Ishikawa (cell line): ENCODE results near the gene CYP26A1.

Experiments used
- CEBPB ChIP-seq: IDR thresholded peaks from 2 replicates; pipeline ENCODE4 v1.6.1; 2012
- TAF1 ChIP-seq: IDR thresholded peaks from 2 replicates; pipeline ENCODE4 v1.6.1; 2012; ENCODE audit warnings: low read depth, mild to moderate bottlenecking
- YY1 ChIP-seq: IDR thresholded peaks from 2 replicates; pipeline ENCODE4 v1.6.1; 2012; ENCODE audit warnings: low read depth
- TF ChIP-seq, protein P1 (sequence below): IDR thresholded peaks from 2 replicates; pipeline ENCODE4 v1.6.1; 2012; ENCODE audit warnings: low read depth, mild to moderate bottlenecking

DNA sequence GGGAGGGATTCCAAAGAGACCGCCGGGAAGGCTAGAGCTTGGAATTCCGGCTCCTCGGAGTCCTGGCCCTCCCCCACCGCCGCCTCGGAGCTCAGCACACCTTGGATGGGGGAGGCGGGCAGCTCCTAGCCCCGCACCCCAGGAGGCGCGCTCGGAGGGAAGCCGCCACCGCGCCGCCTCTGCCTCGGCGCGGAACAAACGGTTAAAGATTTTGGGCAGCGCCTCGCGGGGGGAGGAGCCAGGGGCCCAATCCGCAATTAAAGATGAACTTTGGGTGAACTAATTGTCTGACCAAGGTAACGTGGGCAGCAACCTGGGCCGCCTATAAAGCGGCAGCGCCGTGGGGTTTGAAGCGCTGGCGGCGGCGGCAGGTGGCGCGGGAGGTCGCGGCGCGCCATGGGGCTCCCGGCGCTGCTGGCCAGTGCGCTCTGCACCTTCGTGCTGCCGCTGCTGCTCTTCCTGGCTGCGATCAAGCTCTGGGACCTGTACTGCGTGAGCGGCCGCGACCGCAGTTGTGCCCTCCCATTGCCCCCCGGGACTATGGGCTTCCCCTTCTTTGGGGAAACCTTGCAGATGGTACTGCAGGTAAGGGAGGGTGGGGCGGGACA, at the start of gene CYP26A1:
- TF ChIP-seq, protein P1, sequence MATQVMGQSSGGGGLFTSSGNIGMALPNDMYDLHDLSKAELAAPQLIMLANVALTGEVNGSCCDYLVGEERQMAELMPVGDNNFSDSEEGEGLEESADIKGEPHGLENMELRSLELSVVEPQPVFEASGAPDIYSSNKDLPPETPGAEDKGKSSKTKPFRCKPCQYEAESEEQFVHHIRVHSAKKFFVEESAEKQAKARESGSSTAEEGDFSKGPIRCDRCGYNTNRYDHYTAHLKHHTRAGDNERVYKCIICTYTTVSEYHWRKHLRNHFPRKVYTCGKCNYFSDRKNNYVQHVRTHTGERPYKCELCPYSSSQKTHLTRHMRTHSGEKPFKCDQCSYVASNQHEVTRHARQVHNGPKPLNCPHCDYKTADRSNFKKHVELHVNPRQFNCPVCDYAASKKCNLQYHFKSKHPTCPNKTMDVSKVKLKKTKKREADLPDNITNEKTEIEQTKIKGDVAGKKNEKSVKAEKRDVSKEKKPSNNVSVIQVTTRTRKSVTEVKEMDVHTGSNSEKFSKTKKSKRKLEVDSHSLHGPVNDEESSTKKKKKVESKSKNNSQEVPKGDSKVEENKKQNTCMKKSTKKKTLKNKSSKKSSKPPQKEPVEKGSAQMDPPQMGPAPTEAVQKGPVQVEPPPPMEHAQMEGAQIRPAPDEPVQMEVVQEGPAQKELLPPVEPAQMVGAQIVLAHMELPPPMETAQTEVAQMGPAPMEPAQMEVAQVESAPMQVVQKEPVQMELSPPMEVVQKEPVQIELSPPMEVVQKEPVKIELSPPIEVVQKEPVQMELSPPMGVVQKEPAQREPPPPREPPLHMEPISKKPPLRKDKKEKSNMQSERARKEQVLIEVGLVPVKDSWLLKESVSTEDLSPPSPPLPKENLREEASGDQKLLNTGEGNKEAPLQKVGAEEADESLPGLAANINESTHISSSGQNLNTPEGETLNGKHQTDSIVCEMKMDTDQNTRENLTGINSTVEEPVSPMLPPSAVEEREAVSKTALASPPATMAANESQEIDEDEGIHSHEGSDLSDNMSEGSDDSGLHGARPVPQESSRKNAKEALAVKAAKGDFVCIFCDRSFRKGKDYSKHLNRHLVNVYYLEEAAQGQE, result no peak
- TF ChIP-seq CEBPB (no peak), YY1 (no peak), TAF1 (no peak)
